Neural progenitor cell (in vitro differentiated cells): ENCODE results near the gene GLYATL3. TPM values are rescaled to one million over a fixed set of nuclear protein-coding genes. Genes with fewer than 3 reads are reported as not detected.
A peak's percentile ranks its signal among the peaks of the same experiment; 100 is the strongest.

ENCODE experiments used
- DNase-seq: peaks from one replicate; pipeline ENCODE4 v3.0.0-alpha.2; 2016; ENCODE audit warnings: low spot score
- H2AFZ ChIP-seq: fragments of 200-600 bp; sonication (generic); replicated peaks from 2 replicates; pipeline ENCODE4 v1.6.1; 2016; ENCODE audit warnings: antibody characterized with exemption
- H3F3A ChIP-seq: fragments of 200-600 bp; sonication (generic); 2 replicates; pipeline ENCODE4 v1.6.1; 2016; ENCODE audit warnings: antibody characterized with exemption, low read depth
- H3K27ac ChIP-seq: fragments of 200-600 bp; sonication (generic); 2 replicates; pipeline ENCODE4 v1.5.1; 2016; ENCODE audit warnings: mild to moderate bottlenecking
- H3K27me3 ChIP-seq: fragments of 200-600 bp; sonication (generic); 2 replicates; pipeline ENCODE4 v1.6.1; 2016; ENCODE audit warnings: mild to moderate bottlenecking, moderate library complexity
- H3K36me3 ChIP-seq: fragments of 200-600 bp; sonication (generic); 2 replicates; pipeline ENCODE4 v1.5.1; 2016
- H3K4me1 ChIP-seq: fragments of 200-600 bp; sonication (generic); 2 replicates; pipeline ENCODE4 v1.6.1; 2016; ENCODE audit warnings: mixed run types
- H3K4me2 ChIP-seq: fragments of 200-600 bp; sonication (generic); 2 replicates; pipeline ENCODE4 v1.6.1; 2016
- H3K4me3 ChIP-seq: fragments of 200-600 bp; sonication (generic); 2 replicates; pipeline ENCODE4 v1.5.1; 2016
- H3K79me2 ChIP-seq: fragments of 200-600 bp; sonication (generic); 2 replicates; pipeline ENCODE4 v1.6.1; 2016; ENCODE audit warnings: low read depth
- H3K9ac ChIP-seq: fragments of 200-600 bp; sonication (generic); 2 replicates; pipeline ENCODE4 v1.6.1; 2016
- H3K9me3 ChIP-seq: fragments of 200-600 bp; sonication (generic); 2 replicates; pipeline ENCODE4 v1.5.1; 2016; ENCODE audit warnings: low read depth
- H4K20me1 ChIP-seq: fragments of 200-600 bp; sonication (generic); 2 replicates; pipeline ENCODE4 v1.6.1; 2016; ENCODE audit warnings: low read depth
- H3K27ac Mint-ChIP-seq: 3 replicates; pipeline ENCODE4 v1.8.0; 2021; ENCODE audit warnings: mixed read lengths
- H3K27me3 Mint-ChIP-seq: 2 replicates; pipeline ENCODE4 v1.8.0; 2022; ENCODE audit warnings: low read depth, mild to moderate bottlenecking, inconsistent platforms, moderate library complexity, mixed read lengths; ENCODE audit not compliant: insufficient read depth
- H3K36me3 Mint-ChIP-seq: 3 replicates; pipeline ENCODE4 v1.8.0; 2021; ENCODE audit warnings: mixed read lengths
- H3K4me1 Mint-ChIP-seq: 3 replicates; pipeline ENCODE4 v1.8.0; 2021; ENCODE audit warnings: mixed read lengths
- H3K4me3 Mint-ChIP-seq: 3 replicates; pipeline ENCODE4 v1.8.0; 2021; ENCODE audit warnings: mild to moderate bottlenecking, moderate library complexity, mixed read lengths
- H3K9me3 Mint-ChIP-seq: 3 replicates; pipeline ENCODE4 v1.8.0; 2020; ENCODE audit warnings: mixed read lengths
- CTCF ChIP-seq: fragments of 200-600 bp; sonication (generic); IDR thresholded peaks from 2 replicates; pipeline ENCODE4 v1.5.1; 2017; ENCODE audit warnings: antibody characterized with exemption, mild to moderate bottlenecking
- EZH2 ChIP-seq: fragments of 200-600 bp; sonication (generic); IDR thresholded peaks from 2 replicates; pipeline ENCODE4 v1.6.1; 2017; ENCODE audit warnings: antibody characterized with exemption, mild to moderate bottlenecking, moderate library complexity
- EZH2phosphoT487 ChIP-seq: fragments of 200-600 bp; sonication (generic); IDR thresholded peaks from 2 replicates; pipeline ENCODE4 v1.6.1; 2017; ENCODE audit warnings: antibody characterized with exemption
- total RNA-seq: library from RNA; depleted of rRNA; stranded (reverse); fragments of >200 nt; gene quantifications from 2 replicates; pipeline ENCODE4 v1.2.3, GENCODE V29; 2015; ENCODE audit warnings: low replicate concordance

Gene GLYATL3
- total RNA-seq = not detected in 2 replicates

GRCh38 chr6:49499623-49500022 lies at the start of gene GLYATL3:
GLYATL3 (plus strand) TSS chr6:49499923; CDS start chr6:49511991, 12,068 bp downstream.
- H3K4me3 Mint-ChIP-seq = no peak within 1 kb of the TSS
- no peak for TF ChIP-seq EZH2
- no peak for TF ChIP-seq CTCF
- TF ChIP-seq EZH2phosphoT487 = no peak
- Histone ChIP-seq H3K4me1 (no peaks in the 10 kb centered on the region), H3K36me3 (no peaks in the 10 kb centered on the region), H3K4me3 (no peak within 1 kb of the TSS), H3F3A (no peaks in the 10 kb centered on the region), H3K4me2 (no peak within 1 kb of the TSS), H3K79me2 (no peaks in the 10 kb centered on the region), H4K20me1 (no peaks in the 10 kb centered on the region), H3K9ac (no peak within 1 kb of the TSS), H3K27ac (no peak within 1 kb of the TSS), H2AFZ (no peak within 1 kb of the TSS), H3K9me3 (no peaks in the 10 kb centered on the region), H3K27me3 (no peaks in the 10 kb centered on the region)
- no peaks in the 10 kb centered on the region for H3K9me3 Mint-ChIP-seq
- no peak for DNase-seq
- no peaks in the 10 kb centered on the region for H3K36me3 Mint-ChIP-seq
- no peaks in the 10 kb centered on the region for H3K4me1 Mint-ChIP-seq
- H3K27ac Mint-ChIP-seq = no peak within 1 kb of the TSS
- H3K27me3 Mint-ChIP-seq = no peaks in the 10 kb centered on the region

- Mint-ChIP-seq H3K4me3 (no peak overlapping the region), H3K4me1 (no peaks in the 10 kb centered on the region), H3K27ac (no peak overlapping the region), H3K36me3 (no peaks in the 10 kb centered on the region), H3K27me3 (no peaks in the 10 kb centered on the region), H3K9me3 (no peaks in the 10 kb centered on the region)
- Histone ChIP-seq H3K9ac (no peak overlapping the region), H3K79me2 (no peaks in the 10 kb centered on the region), H3K27ac (no peak overlapping the region), H3K4me2 (no peak overlapping the region), H3K4me3 (no peak overlapping the region), H3K9me3 (no peaks in the 10 kb centered on the region), H3K27me3 (no peaks in the 10 kb centered on the region), H4K20me1 (no peaks in the 10 kb centered on the region), H3K4me1 (no peaks in the 10 kb centered on the region), H2AFZ (no peak overlapping the region), H3K36me3 (no peaks in the 10 kb centered on the region), H3F3A (no peaks in the 10 kb centered on the region)
- no peak for DNase-seq
- TF ChIP-seq CTCF (peak; percentile 47), EZH2phosphoT487 (no peak), EZH2 (no peak)
Observed at GRCh38 chr6:49453221-49453620, 46.5 kb upstream of the GLYATL3 start.

GRCh38 chr6:49454787-49455709 lies 44.7 kb upstream of the GLYATL3 start:
- Histone ChIP-seq H3K27me3 (no peaks in the 10 kb centered on the region), H3K4me3 (no peak overlapping the region), H3K4me1 (no peaks in the 10 kb centered on the region), H2AFZ (no peak overlapping the region), H3K4me2 (no peak overlapping the region), H3K9me3 (no peaks in the 10 kb centered on the region), H3K36me3 (no peaks in the 10 kb centered on the region), H3K79me2 (peaks cover under 1% of the 10 kb centered on the region), H3K9ac (no peak overlapping the region), H4K20me1 (no peaks in the 10 kb centered on the region), H3F3A (no peaks in the 10 kb centered on the region), H3K27ac (no peak overlapping the region)
- no peak overlapping the region for H3K4me3 Mint-ChIP-seq
- H3K9me3 Mint-ChIP-seq = no peaks in the 10 kb centered on the region
- H3K27me3 Mint-ChIP-seq = no peaks in the 10 kb centered on the region
- no peaks in the 10 kb centered on the region for H3K36me3 Mint-ChIP-seq
- no peak overlapping the region for H3K27ac Mint-ChIP-seq
- no peak for DNase-seq
- no peak for TF ChIP-seq EZH2
- TF ChIP-seq CTCF = no peak
- H3K4me1 Mint-ChIP-seq = no peaks in the 10 kb centered on the region
